Astrocyte (in vitro differentiated cells and primary cell): Measurements from ENCODE around the gene GPHN.

Experiments
- EZH2 ChIP-seq: IDR thresholded peaks from 2 replicates; pipeline ENCODE4 v1.6.1; 2012; ENCODE audit warnings: mild to moderate bottlenecking, low read length, inconsistent platforms; ENCODE audit not compliant: insufficient read depth
- TF ChIP-seq, protein P1 (sequence below): IDR thresholded peaks from 2 replicates; pipeline ENCODE4 v1.5.1; 2011; ENCODE audit warnings: low read depth, mild to moderate bottlenecking, inconsistent platforms, low read length, moderate library complexity; ENCODE audit not compliant: insufficient read depth

- TF ChIP-seq, protein P1, sequence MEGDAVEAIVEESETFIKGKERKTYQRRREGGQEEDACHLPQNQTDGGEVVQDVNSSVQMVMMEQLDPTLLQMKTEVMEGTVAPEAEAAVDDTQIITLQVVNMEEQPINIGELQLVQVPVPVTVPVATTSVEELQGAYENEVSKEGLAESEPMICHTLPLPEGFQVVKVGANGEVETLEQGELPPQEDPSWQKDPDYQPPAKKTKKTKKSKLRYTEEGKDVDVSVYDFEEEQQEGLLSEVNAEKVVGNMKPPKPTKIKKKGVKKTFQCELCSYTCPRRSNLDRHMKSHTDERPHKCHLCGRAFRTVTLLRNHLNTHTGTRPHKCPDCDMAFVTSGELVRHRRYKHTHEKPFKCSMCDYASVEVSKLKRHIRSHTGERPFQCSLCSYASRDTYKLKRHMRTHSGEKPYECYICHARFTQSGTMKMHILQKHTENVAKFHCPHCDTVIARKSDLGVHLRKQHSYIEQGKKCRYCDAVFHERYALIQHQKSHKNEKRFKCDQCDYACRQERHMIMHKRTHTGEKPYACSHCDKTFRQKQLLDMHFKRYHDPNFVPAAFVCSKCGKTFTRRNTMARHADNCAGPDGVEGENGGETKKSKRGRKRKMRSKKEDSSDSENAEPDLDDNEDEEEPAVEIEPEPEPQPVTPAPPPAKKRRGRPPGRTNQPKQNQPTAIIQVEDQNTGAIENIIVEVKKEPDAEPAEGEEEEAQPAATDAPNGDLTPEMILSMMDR: no peak
- TF ChIP-seq EZH2: no peak
Observed at GRCh38 chr14:66600416-66600815, 92.5 kb downstream of the GPHN start.
